ENCODE data around the gene PGBD4.

Gene PGBD4

DNA sequence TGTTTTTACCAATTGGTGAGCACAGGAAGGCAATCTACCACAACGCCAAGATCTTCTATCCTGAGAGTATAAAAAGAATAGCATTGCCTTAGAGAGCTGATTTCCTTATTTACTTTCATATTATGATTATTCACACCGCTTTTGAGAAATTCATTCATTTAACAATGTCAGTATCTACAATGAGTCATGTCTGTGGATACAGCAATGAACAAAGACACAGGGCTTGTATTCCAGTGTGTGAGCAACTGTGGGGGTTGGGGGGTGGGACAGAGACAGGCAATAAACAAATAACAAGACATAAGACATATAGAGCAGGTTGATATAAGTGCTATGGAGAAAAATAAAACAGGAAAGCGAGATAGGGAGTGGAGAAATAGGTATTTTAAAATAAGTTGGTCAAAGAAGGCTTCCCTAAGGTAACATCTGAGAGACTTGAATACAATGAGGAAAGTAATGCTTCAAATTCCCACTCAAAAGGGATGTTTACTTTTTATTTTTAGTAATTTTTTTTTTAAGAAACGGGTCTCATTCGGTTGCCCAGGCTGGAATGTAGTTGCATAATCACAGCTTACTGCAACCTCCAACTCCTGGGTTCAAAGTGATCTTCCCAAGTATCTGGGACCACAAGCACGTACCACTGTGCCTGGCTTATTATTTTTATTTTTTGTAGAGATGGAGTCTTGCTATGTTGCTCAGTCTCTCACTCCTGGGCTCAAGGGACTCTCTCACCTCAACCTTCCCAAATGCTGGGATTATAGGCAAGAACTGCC, 45.7 kb downstream of the PGBD4 start:
- H3K4me3 ChIP-seq (ENCODE audit: control insufficient read depth, low read depth, low read length): no peak overlapping the region
- TF ChIP-seq, protein P1, sequence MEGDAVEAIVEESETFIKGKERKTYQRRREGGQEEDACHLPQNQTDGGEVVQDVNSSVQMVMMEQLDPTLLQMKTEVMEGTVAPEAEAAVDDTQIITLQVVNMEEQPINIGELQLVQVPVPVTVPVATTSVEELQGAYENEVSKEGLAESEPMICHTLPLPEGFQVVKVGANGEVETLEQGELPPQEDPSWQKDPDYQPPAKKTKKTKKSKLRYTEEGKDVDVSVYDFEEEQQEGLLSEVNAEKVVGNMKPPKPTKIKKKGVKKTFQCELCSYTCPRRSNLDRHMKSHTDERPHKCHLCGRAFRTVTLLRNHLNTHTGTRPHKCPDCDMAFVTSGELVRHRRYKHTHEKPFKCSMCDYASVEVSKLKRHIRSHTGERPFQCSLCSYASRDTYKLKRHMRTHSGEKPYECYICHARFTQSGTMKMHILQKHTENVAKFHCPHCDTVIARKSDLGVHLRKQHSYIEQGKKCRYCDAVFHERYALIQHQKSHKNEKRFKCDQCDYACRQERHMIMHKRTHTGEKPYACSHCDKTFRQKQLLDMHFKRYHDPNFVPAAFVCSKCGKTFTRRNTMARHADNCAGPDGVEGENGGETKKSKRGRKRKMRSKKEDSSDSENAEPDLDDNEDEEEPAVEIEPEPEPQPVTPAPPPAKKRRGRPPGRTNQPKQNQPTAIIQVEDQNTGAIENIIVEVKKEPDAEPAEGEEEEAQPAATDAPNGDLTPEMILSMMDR (conservative IDR thresholded peaks at IDR 0.05; ENCODE audit: control insufficient read depth, insufficient read depth, low read depth, low read length): no peak
- peak; percentile 18 for DNase-seq (ENCODE audit: low read depth)

DNA sequence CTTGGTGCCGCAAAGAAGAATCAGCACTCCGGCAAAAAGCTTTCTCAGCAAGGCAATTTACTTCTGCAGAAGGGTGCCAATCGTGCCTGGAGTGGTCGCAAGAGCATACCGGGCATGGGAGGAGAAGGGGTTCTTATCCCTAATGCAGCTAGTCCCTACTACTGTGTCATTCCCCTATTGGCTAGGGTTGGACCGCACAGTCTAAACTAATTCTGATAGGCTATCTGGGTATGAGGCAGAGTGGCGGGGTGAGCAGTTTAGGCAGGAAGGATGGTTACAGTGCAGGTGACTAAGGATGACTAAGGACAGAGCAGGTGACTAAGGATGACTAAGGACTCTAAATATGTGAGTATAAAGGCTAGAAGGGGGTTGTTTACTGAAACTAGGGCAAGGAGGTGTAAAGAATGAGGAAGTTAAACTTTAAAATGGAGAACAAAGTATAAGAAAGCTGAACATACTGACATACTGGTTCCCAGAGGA, 52.9 kb downstream of the PGBD4 start:
- TF ChIP-seq, protein P1 (conservative IDR thresholded peaks at IDR 0.05; ENCODE audit: control insufficient read depth, insufficient read depth, low read depth, low read length): no peak
- peak; percentile 67 for DNase-seq (ENCODE audit: low read depth)
- H3K4me3 ChIP-seq (ENCODE audit: control insufficient read depth, low read depth, low read length): no peak overlapping the region

DNA sequence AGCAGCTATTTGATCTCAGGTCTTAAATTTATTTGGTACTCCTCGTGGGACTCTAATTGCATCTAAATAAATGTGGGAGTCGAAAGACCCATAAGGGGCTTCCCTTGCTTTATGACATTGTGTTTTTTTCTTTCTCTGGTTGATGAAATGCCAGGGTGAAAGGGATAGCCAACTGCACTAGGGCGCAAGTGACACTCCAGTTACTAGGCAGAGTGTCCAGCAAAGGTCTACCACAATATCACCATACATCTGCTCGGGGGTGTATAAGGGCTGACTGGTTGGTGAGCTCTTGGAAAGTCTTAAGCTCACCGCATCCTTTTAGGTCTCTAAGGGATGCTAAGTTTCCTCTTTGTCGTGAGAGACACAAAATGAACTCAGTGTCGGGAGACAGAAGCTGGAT, 54.0 kb downstream of the PGBD4 start:
- no peak for DNase-seq (ENCODE audit: low read depth)
- no peak overlapping the region for H3K4me3 ChIP-seq (ENCODE audit: control insufficient read depth, low read depth, low read length)
- TF ChIP-seq, protein P1 (conservative IDR thresholded peaks at IDR 0.05; ENCODE audit: control insufficient read depth, insufficient read depth, low read depth, low read length): no peak

Data from fibroblast of mammary gland (primary cell).